Measurements from ENCODE around the gene SWT1.

Gene SWT1

GRCh38 chr1:185322636-185323035 is 165.7 kb downstream of the SWT1 start:
- no peak for FAIRE-seq
- DNase-seq (ENCODE audit: insufficient read length, low spot score): no peak
- TF ChIP-seq POLR2A (IDR thresholded peaks at IDR 0.05; ENCODE audit: low read depth, low read length): no peak
- TF ChIP-seq SPI1 (IDR thresholded peaks at IDR 0.05; ENCODE audit: low read depth, low read length): no peak
- no peak for TF ChIP-seq POU2F2 (IDR thresholded peaks at IDR 0.05; ENCODE audit: low read depth, low read length)
- no peak for TF ChIP-seq POLR2AphosphoS5 (IDR thresholded peaks at IDR 0.05; ENCODE audit: low read depth, low read length)
- no peak for TF ChIP-seq PAX5 (IDR thresholded peaks at IDR 0.05; ENCODE audit: insufficient read depth, low read length, severe bottlenecking)
- TF ChIP-seq TAF1 (IDR thresholded peaks at IDR 0.05; ENCODE audit: low read depth, low read length): no peak

DNA sequence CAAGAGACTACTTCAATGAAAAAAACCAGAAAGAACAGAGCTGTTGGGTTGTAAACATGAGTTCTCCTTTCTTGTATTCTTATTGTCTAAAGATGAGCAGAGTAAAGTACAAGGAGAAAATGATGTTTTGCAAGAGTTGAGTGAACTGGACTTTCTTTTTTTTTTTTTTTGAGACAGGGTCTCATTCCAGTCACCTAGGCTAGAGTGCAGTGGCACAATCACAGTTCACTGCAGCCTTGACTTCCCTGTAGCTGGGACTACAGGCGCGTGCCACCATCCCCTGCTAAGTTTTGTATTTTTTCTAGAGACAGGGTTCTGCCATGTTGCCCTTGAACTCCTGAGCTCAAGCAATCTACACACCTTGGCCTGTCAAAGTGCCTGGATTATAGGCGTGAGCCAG is 167.2 kb downstream of the SWT1 start:
- DNase-seq (ENCODE audit: insufficient read length, low spot score) (no peak), FAIRE-seq (no peak)
- TF ChIP-seq POLR2AphosphoS5 (IDR thresholded peaks at IDR 0.05; ENCODE audit: low read depth, low read length): no peak
- TF ChIP-seq POLR2A (IDR thresholded peaks at IDR 0.05; ENCODE audit: low read depth, low read length): no peak
- TF ChIP-seq PAX5 (IDR thresholded peaks at IDR 0.05; ENCODE audit: insufficient read depth, low read length, severe bottlenecking): no peak
- no peak for TF ChIP-seq POU2F2 (IDR thresholded peaks at IDR 0.05; ENCODE audit: low read depth, low read length)
- no peak for TF ChIP-seq TAF1 (IDR thresholded peaks at IDR 0.05; ENCODE audit: low read depth, low read length)
- TF ChIP-seq SPI1 (IDR thresholded peaks at IDR 0.05; ENCODE audit: low read depth, low read length): no peak

DNA sequence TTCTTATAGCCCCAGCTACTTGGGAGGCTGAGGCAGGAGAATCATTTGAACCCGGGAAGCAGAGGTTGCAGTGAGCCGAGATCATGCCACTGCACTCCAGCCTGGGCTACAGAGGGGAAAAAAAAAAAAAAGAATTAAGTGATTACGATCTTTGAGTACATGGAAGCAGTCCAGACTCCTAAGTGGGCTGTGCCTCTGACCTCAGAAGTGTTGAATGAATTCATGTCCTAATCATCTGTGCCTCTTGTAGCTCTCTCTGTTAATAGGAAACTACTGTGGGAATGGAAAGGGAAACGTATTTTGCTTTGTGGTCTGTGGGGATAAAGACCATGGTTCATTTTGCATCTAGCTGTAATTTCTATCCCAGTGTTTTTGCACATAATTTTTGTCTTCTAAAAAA is 168.4 kb downstream of the SWT1 start:
- no peak for DNase-seq (ENCODE audit: insufficient read length, low spot score)
- FAIRE-seq: no peak
- no peak for TF ChIP-seq POLR2A (IDR thresholded peaks at IDR 0.05; ENCODE audit: low read depth, low read length)
- no peak for TF ChIP-seq SPI1 (IDR thresholded peaks at IDR 0.05; ENCODE audit: low read depth, low read length)
- no peak for TF ChIP-seq PAX5 (IDR thresholded peaks at IDR 0.05; ENCODE audit: insufficient read depth, low read length, severe bottlenecking)
- no peak for TF ChIP-seq TAF1 (IDR thresholded peaks at IDR 0.05; ENCODE audit: low read depth, low read length)
- no peak for TF ChIP-seq POLR2AphosphoS5 (IDR thresholded peaks at IDR 0.05; ENCODE audit: low read depth, low read length)

GRCh38 chr1:185328255-185328654 is 171.3 kb downstream of the SWT1 start:
- DNase-seq (ENCODE audit: insufficient read length, low spot score): no peak
- no peak for FAIRE-seq
- no peak for TF ChIP-seq POLR2AphosphoS5 (IDR thresholded peaks at IDR 0.05; ENCODE audit: low read depth, low read length)

GRCh38 chr1:185334182-185334581 is 177.2 kb downstream of the SWT1 start:
- FAIRE-seq: peak; percentile 20
- DNase-seq (ENCODE audit: insufficient read length, low spot score): no peak
- TF ChIP-seq POLR2AphosphoS5 (IDR thresholded peaks at IDR 0.05; ENCODE audit: low read depth, low read length): no peak
- no peak for TF ChIP-seq POLR2A (IDR thresholded peaks at IDR 0.05; ENCODE audit: low read depth, low read length)
- TF ChIP-seq POU2F2 (IDR thresholded peaks at IDR 0.05; ENCODE audit: low read depth, low read length): no peak
- no peak for TF ChIP-seq PAX5 (IDR thresholded peaks at IDR 0.05; ENCODE audit: insufficient read depth, low read length, severe bottlenecking)

GRCh38 chr1:185337246-185337645 is 180.3 kb downstream of the SWT1 start:
- no peak for TF ChIP-seq POU2F2 (IDR thresholded peaks at IDR 0.05; ENCODE audit: low read depth, low read length)
- no peak for TF ChIP-seq POLR2AphosphoS5 (IDR thresholded peaks at IDR 0.05; ENCODE audit: low read depth, low read length)
- no peak for TF ChIP-seq SPI1 (IDR thresholded peaks at IDR 0.05; ENCODE audit: low read depth, low read length)
- TF ChIP-seq POLR2A (IDR thresholded peaks at IDR 0.05; ENCODE audit: low read depth, low read length): no peak
- no peak for TF ChIP-seq TAF1 (IDR thresholded peaks at IDR 0.05; ENCODE audit: low read depth, low read length)
- TF ChIP-seq PAX5 (IDR thresholded peaks at IDR 0.05; ENCODE audit: insufficient read depth, low read length, severe bottlenecking): no peak
- no peak for DNase-seq (ENCODE audit: insufficient read length, low spot score)
- no peak for FAIRE-seq

DNA sequence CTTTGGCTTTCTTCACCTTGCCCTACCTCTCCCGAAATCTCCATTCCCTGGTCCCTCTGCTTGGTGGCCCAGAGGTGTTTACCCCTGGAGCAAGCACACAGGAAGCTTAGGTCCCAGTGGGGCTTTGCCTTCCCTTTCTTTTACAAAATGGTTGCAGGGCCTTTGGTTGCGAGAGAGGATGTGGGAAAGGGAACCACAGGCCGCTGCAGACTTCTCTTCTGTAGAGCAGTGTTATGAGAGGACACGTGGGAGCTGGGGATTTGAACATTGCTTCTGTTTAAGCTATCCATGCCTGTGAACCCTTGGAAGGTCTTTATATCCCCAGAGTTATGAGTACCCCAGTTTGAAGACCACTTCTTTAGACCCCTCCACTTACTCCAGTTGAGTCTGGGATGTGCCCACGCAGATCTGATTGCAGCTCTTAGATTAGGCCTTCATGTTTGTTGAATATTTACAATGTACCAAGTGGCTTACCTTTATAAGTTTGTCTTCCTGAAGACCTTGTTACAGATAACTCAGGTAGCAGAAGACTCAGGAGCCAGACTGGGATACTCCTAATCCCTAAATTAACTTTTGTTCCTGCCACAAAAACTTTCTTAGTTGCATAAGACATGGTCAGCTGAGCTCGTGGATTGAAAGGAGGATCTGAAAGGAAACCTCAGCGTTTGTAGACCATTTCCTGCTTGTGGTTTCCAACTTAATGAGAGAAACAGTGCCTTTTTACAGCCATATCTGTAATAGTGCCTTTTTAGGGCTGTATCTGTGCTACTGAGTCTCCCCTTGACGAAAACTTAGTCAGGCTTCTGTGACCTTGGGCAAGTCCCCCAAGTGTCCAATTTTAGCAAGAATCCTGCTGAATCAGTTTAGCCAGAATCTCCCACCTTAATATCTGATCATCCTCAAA is 182.0 kb downstream of the SWT1 start:
- peak; percentile 14 for TF ChIP-seq PAX5 (IDR thresholded peaks at IDR 0.05; ENCODE audit: insufficient read depth, low read length, severe bottlenecking)
- TF ChIP-seq SPI1 (IDR thresholded peaks at IDR 0.05; ENCODE audit: low read depth, low read length): peak; percentile 90
- TF ChIP-seq TAF1 (IDR thresholded peaks at IDR 0.05; ENCODE audit: low read depth, low read length): no peak
- no peak for TF ChIP-seq POLR2AphosphoS5 (IDR thresholded peaks at IDR 0.05; ENCODE audit: low read depth, low read length)
- TF ChIP-seq POU2F2 (IDR thresholded peaks at IDR 0.05; ENCODE audit: low read depth, low read length): 0 out of 2 replicates have a peak, but pooled peaks have one; percentile 31
- TF ChIP-seq POLR2A (IDR thresholded peaks at IDR 0.05; ENCODE audit: low read depth, low read length): 0 out of 2 replicates have a peak, but pooled peaks have one; percentile 17
- FAIRE-seq (peak; percentile 84), DNase-seq (ENCODE audit: insufficient read length, low spot score) (no peak)

GRCh38 chr1:185341196-185341781 is 184.3 kb downstream of the SWT1 start:
- no peak for FAIRE-seq
- TF ChIP-seq PAX5 (IDR thresholded peaks at IDR 0.05; ENCODE audit: insufficient read depth, low read length, severe bottlenecking) (no peak), POLR2AphosphoS5 (IDR thresholded peaks at IDR 0.05; ENCODE audit: low read depth, low read length) (no peak), SPI1 (IDR thresholded peaks at IDR 0.05; ENCODE audit: low read depth, low read length) (no peak), TAF1 (IDR thresholded peaks at IDR 0.05; ENCODE audit: low read depth, low read length) (no peak), POLR2A (IDR thresholded peaks at IDR 0.05; ENCODE audit: low read depth, low read length) (no peak), POU2F2 (IDR thresholded peaks at IDR 0.05; ENCODE audit: low read depth, low read length) (no peak)

More at GRCh38 chr1:185341196-185341781, 184.3 kb downstream of the SWT1 start:
- no peak for DNase-seq (ENCODE audit: insufficient read length, low spot score)

Measured in GM12891 (cell line).